Fibroblast of pulmonary artery (primary cell): ENCODE measurements around the gene NCF2.

Experiments
- DNase-seq: peaks from one replicate; pipeline ENCODE4 v3.0.0-alpha.2; 2010; ENCODE audit warnings: low read depth
- H3K4me3 ChIP-seq: replicated peaks from 2 replicates; pipeline ENCODE4 v1.5.1; 2011; ENCODE audit warnings: low read depth, mild to moderate bottlenecking, control low read depth, low read length, moderate library complexity
- CTCF ChIP-seq: IDR thresholded peaks from 2 replicates; pipeline ENCODE4 v1.5.1; 2011; ENCODE audit warnings: mild to moderate bottlenecking, control low read depth, low read length, inconsistent platforms; ENCODE audit errors: missing control alignments

The NCF2 gene

GRCh38 chr1:183593356-183593755, 3.1 kb upstream of the NCF2 start:
- no peak for DNase-seq
- no peak overlapping the region for H3K4me3 ChIP-seq
- TF ChIP-seq CTCF, result no peak

GRCh38 chr1:183592733-183593132, 2.5 kb upstream of the NCF2 start:
- DNase-seq, result no peak
- H3K4me3 ChIP-seq, result no peak overlapping the region
- no peak for TF ChIP-seq CTCF

GRCh38 chr1:183589874-183590243, 400 bp downstream of the NCF2 start:
- no peak overlapping the region for H3K4me3 ChIP-seq
- TF ChIP-seq CTCF, result no peak
- DNase-seq, result no peak

- no peak overlapping the region for H3K4me3 ChIP-seq
- no peak for TF ChIP-seq CTCF
- no peak for DNase-seq
Observed at GRCh38 chr1:183589384-183589783, 875 bp downstream of the NCF2 start.

- DNase-seq, result no peak
- no peak overlapping the region for H3K4me3 ChIP-seq
- no peak for TF ChIP-seq CTCF
Observed at GRCh38 chr1:183588827-183589226, 1.4 kb downstream of the NCF2 start.

- no peak for TF ChIP-seq CTCF
- no peak for DNase-seq
- H3K4me3 ChIP-seq, result no peak overlapping the region
Observed at GRCh38 chr1:183586926-183587325, 3.3 kb downstream of the NCF2 start.

- DNase-seq, result no peak
- no peak overlapping the region for H3K4me3 ChIP-seq
- TF ChIP-seq CTCF, result no peak
Observed at GRCh38 chr1:183586455-183586854, 3.8 kb downstream of the NCF2 start.
